ENCODE measurements around the gene TTLL7. TPM values are rescaled to one million over a fixed set of nuclear protein-coding genes. Genes with fewer than 3 reads are reported as not detected.

TTLL7 gene
- total RNA-seq, 4 donors from 2014 or later, result 3.0 to 15.1 (median 4.4) TPM

- DNase-seq, result no peak
- Histone ChIP-seq H3K36me3 (no peaks in the 10 kb centered on the region), H3K27me3 (no peaks in the 10 kb centered on the region), H3K27ac (no peak overlapping the region), H3K9me3 (no peaks in the 10 kb centered on the region), H3K4me3 (no peak overlapping the region), H3K4me1 (no peaks in the 10 kb centered on the region)
- WGBS, 2 donors, result 82 to 85% methylated on average over 3 of the region's 3 CpGs
- TF ChIP-seq POLR2A (IDR thresholded peaks at IDR 0.05) (no peak), CTCF (IDR thresholded peaks at IDR 0.05) (no peak)
- intact Hi-C loops (cut with DNase I), result no loop called here
Observed at GRCh38 chr1:83844546-83844945, 154.4 kb downstream of the TTLL7 start.

DNA sequence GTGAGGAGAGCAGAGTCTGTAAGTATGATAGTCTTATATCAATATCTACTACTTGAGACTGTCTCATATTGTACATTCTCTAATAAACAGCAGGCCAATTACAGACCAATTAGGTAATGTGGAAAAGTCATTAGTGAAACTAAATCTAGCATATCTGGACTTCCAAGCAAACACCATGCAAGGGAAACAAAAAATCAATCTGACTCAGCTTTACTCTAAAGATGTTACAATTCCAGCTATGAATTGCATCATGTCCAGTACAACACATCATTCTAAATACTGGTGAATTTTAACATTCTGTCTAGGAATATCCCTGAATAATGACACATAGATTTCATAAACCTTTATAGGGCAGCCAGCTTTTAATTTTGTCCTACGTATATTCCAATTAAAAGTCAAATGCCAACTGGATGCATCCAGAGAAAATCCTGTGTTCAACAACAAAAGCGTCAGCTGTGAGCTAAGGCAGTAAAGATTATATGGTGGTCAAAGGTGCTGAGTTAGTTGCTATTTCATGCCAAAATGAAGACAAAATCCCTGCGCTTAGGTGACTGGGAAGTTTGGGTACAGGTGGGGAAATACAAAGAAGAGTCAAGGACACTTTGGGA lies 159.3 kb downstream of the TTLL7 start:
- Histone ChIP-seq H3K36me3 (no peaks in the 10 kb centered on the region), H3K27me3 (no peaks in the 10 kb centered on the region), H3K9me3 (no peaks in the 10 kb centered on the region), H3K4me1 (no peaks in the 10 kb centered on the region), H3K4me3 (no peak overlapping the region), H3K27ac (no peak overlapping the region)
- 83 to 96% methylated on average over 3 of the region's 3 CpGs for WGBS, 2 donors
- TF ChIP-seq POLR2A (IDR thresholded peaks at IDR 0.05) (no peak), CTCF (IDR thresholded peaks at IDR 0.05) (no peak)
- no peak for DNase-seq
- intact Hi-C loops (cut with DNase I), result no loop called here

DNA sequence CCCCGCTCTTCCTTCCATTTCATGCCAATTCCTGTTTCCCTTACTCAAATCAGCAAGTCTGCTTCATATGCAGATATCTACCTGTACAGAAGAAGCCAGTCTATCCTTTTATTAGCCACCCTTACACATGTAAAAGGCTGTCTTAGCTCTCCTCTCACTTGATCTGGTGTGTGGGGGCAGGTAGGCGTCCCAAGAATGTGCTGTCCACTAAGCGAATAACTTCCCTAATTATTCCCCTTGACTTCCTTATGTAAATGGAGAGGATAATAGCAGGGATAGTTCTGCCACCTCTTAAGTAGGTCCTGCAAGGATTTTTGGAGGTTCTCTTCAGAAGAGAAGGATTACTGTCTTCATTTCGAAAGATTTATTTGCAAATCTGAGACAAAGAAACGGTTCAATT lies 160.4 kb downstream of the TTLL7 start:
- Histone ChIP-seq H3K4me1 (no peaks in the 10 kb centered on the region), H3K36me3 (no peaks in the 10 kb centered on the region), H3K27me3 (no peaks in the 10 kb centered on the region), H3K9me3 (no peaks in the 10 kb centered on the region), H3K4me3 (no peak overlapping the region), H3K27ac (no peak overlapping the region)
- no peak for TF ChIP-seq CTCF (IDR thresholded peaks at IDR 0.05)
- TF ChIP-seq POLR2A (IDR thresholded peaks at IDR 0.05), result no peak
- intact Hi-C loops (cut with DNase I), result no loop called here
- DNase-seq, result no peak
- 74 to 91% methylated on average over 5 of the region's 5 CpGs for WGBS, 2 donors

GRCh38 chr1:83836543-83836942 lies 162.4 kb downstream of the TTLL7 start:
- Histone ChIP-seq H3K4me3 (no peak overlapping the region), H3K36me3 (no peaks in the 10 kb centered on the region), H3K4me1 (no peaks in the 10 kb centered on the region), H3K9me3 (no peaks in the 10 kb centered on the region), H3K27ac (no peak overlapping the region), H3K27me3 (no peaks in the 10 kb centered on the region)
- TF ChIP-seq CTCF (IDR thresholded peaks at IDR 0.05) (no peak), POLR2A (IDR thresholded peaks at IDR 0.05) (no peak)
- no peak for DNase-seq
- intact Hi-C loops (cut with DNase I), result no loop called here
- 72 to 86% methylated on average over 2 of the region's 2 CpGs for WGBS, 2 donors

DNA sequence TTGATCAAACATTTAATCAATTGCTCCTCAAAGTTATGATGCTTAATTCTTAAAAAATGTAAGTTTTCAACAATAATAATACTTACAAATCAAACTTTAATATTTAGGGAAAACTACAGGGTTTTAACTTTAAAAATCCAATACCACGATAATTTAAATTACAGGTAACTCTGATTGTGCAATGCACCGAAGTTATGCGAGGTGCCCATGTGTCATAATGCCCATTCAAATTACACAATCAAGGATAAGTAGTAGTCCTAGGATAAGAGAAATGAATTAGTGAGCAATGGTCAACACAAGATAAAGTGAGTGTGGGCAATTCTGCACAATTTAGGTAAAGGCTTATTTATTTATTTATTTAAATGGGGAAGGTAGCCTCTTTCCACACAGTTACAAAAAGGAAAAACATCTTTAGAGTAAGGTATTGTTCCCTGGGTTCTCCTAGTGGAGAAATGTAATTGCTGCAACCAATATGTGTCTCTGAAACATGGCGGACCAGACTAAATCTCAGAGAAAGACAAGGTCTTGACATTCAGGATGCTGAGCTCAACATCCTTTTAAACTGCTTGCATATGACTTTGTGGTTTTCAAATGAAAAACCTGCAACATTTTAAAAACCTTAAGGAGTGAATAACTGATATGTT lies 164.2 kb downstream of the TTLL7 start:
- 82 to 83% methylated on average over 4 of the region's 4 CpGs for WGBS, 2 donors
- Histone ChIP-seq H3K9me3 (no peaks in the 10 kb centered on the region), H3K27me3 (no peaks in the 10 kb centered on the region), H3K27ac (no peak overlapping the region), H3K36me3 (no peaks in the 10 kb centered on the region), H3K4me3 (no peak overlapping the region), H3K4me1 (peaks cover 0 to 8% (median 0%) of the 10 kb centered on the region in 3 donors)
- intact Hi-C loops (cut with DNase I), result no loop called here
- DNase-seq, result no peak
- no peak for TF ChIP-seq POLR2A (IDR thresholded peaks at IDR 0.05)
- no peak for TF ChIP-seq CTCF (IDR thresholded peaks at IDR 0.05)

Measured in esophagus squamous epithelium (tissue), 5 donors.